Neural cell (in vitro differentiated cells): ENCODE measurements around the gene AHNAK2. TPM values are rescaled to one million over a fixed set of nuclear protein-coding genes. Genes with fewer than 3 reads are reported as not detected.

Experiments
- H2AFZ ChIP-seq: fragments of 200-600, 300-800 bp; sonication (generic), shearing (Covaris generic); 2 replicates; pipeline ENCODE4 v1.6.0; 2014; ENCODE audit warnings: low read depth, mild to moderate bottlenecking, antibody characterized with exemption, low read length, moderate library complexity
- H3F3A ChIP-seq: fragments of 200-600 bp; shearing (Covaris generic); 2 replicates; pipeline ENCODE4 v1.6.1; 2016; ENCODE audit warnings: mild to moderate bottlenecking, moderate library complexity, mixed read lengths, antibody characterized with exemption, low read length; ENCODE audit not compliant: insufficient read depth, poor library complexity, severe bottlenecking
- H3K27ac ChIP-seq: fragments of 200-600, 300-800 bp; sonication (generic), shearing (Covaris generic); 2 replicates; pipeline ENCODE4 v1.5.1; 2014; ENCODE audit warnings: mild to moderate bottlenecking, low read length, moderate library complexity
- H3K27me3 ChIP-seq: fragments of 300-800, 200-600 bp; sonication (generic), shearing (Covaris generic); 2 replicates; pipeline ENCODE4 v1.6.0; 2014; ENCODE audit warnings: mild to moderate bottlenecking, low read depth, low read length, moderate library complexity; ENCODE audit not compliant: insufficient read depth
- H3K36me3 ChIP-seq: fragments of 300-800, 200-600 bp; sonication (generic), shearing (Covaris generic); 2 replicates; pipeline ENCODE4 v1.5.1; 2014; ENCODE audit warnings: mild to moderate bottlenecking, antibody characterized with exemption, low read length, moderate library complexity; ENCODE audit not compliant: insufficient read depth
- H3K4me2 ChIP-seq: fragments of 300-800, 200-600 bp; sonication (generic), shearing (Covaris generic); 2 replicates; pipeline ENCODE4 v1.6.0; 2014; ENCODE audit warnings: mild to moderate bottlenecking, low read length
- H3K4me3 ChIP-seq: fragments of 300-800, 200-600 bp; sonication (generic), shearing (Covaris generic); 2 replicates; pipeline ENCODE4 v1.5.1; 2014; ENCODE audit warnings: mild to moderate bottlenecking, low read length, moderate library complexity
- H3K79me2 ChIP-seq: fragments of 200-600 bp; shearing (Covaris generic); replicated peaks from 2 replicates; pipeline ENCODE4 v1.6.0; 2014; ENCODE audit warnings: mild to moderate bottlenecking, low read length, moderate library complexity; ENCODE audit not compliant: insufficient read depth
- H3K9ac ChIP-seq: fragments of 300-800, 200-600 bp; sonication (generic), shearing (Covaris generic); 2 replicates; pipeline ENCODE4 v1.6.1; 2016; ENCODE audit warnings: mild to moderate bottlenecking, low read length, mixed read lengths
- H3K9me2 ChIP-seq: fragments of 200-600 bp; shearing (Covaris generic); 2 replicates; pipeline ENCODE4 v1.6.1; 2016; ENCODE audit warnings: mild to moderate bottlenecking, low read length, mixed read lengths; ENCODE audit not compliant: insufficient read depth
- H3K9me3 ChIP-seq: fragments of 200-600, 300-800 bp; sonication (generic), shearing (Covaris generic); 2 replicates; pipeline ENCODE4 v1.6.1; 2016; ENCODE audit warnings: mild to moderate bottlenecking, mixed run types, low read length, moderate library complexity, mixed read lengths
- H4K20me1 ChIP-seq: fragments of 200-600 bp; shearing (Covaris generic); 2 replicates; pipeline ENCODE4 v1.6.1; 2016; ENCODE audit warnings: mild to moderate bottlenecking, mixed run types; ENCODE audit not compliant: insufficient read depth
- EP300 ChIP-seq: fragments of 450-650 bp; conservative IDR thresholded peaks from 2 replicates; pipeline ENCODE4 v1.6.1; 2014; ENCODE audit warnings: antibody characterized with exemption, mild to moderate bottlenecking, moderate library complexity; ENCODE audit not compliant: poor library complexity, severe bottlenecking
- EZH2 ChIP-seq: fragments of 200-600, 300-800 bp; shearing (Covaris generic), sonication (generic); IDR thresholded peaks from 2 replicates; pipeline ENCODE4 v1.6.1; 2014; ENCODE audit warnings: antibody characterized with exemption, low read length, borderline replicate concordance, mild to moderate bottlenecking; ENCODE audit not compliant: insufficient read depth, poor library complexity, severe bottlenecking
- MXI1 ChIP-seq: fragments of 450-650 bp; conservative IDR thresholded peaks from 2 replicates; pipeline ENCODE4 v1.6.1; 2014; ENCODE audit warnings: antibody characterized with exemption, mild to moderate bottlenecking; ENCODE audit not compliant: poor library complexity, severe bottlenecking
- POLR2AphosphoS5 ChIP-seq: IDR thresholded peaks from 2 replicates; pipeline ENCODE4 v1.6.1; 2012
- RAD21 ChIP-seq: fragments of 450-650 bp; conservative IDR thresholded peaks from 2 replicates; pipeline ENCODE4 v1.6.1; 2014; ENCODE audit warnings: antibody characterized with exemption, mild to moderate bottlenecking, moderate library complexity
- REST ChIP-seq: IDR thresholded peaks from 2 replicates; pipeline ENCODE4 v1.6.1; 2012; ENCODE audit warnings: borderline replicate concordance
- SMC3 ChIP-seq: fragments of 450-650 bp; conservative IDR thresholded peaks from 2 replicates; pipeline ENCODE4 v1.6.1; 2014; ENCODE audit warnings: antibody characterized with exemption, mild to moderate bottlenecking, moderate library complexity; ENCODE audit not compliant: poor library complexity
- TAF1 ChIP-seq: IDR thresholded peaks from 2 replicates; pipeline ENCODE4 v1.6.1; 2012; ENCODE audit warnings: low read depth
- polyA plus RNA-seq: library from polyadenylated mRNA; depleted of rRNA; stranded (reverse); fragments of >200 nt; gene quantifications from 2 replicates; pipeline ENCODE4 v1.2.3, GENCODE V29; 2014
- TF ChIP-seq, protein P1 (sequence below): fragments of 450-650 bp; IDR thresholded peaks from 2 replicates; pipeline ENCODE4 v1.5.1; 2014; ENCODE audit warnings: antibody characterized with exemption, mild to moderate bottlenecking, moderate library complexity; ENCODE audit not compliant: poor library complexity, severe bottlenecking

The AHNAK2 gene
- polyA plus RNA-seq, 1 donor from 2014 or later: 1.4 TPM

DNA sequence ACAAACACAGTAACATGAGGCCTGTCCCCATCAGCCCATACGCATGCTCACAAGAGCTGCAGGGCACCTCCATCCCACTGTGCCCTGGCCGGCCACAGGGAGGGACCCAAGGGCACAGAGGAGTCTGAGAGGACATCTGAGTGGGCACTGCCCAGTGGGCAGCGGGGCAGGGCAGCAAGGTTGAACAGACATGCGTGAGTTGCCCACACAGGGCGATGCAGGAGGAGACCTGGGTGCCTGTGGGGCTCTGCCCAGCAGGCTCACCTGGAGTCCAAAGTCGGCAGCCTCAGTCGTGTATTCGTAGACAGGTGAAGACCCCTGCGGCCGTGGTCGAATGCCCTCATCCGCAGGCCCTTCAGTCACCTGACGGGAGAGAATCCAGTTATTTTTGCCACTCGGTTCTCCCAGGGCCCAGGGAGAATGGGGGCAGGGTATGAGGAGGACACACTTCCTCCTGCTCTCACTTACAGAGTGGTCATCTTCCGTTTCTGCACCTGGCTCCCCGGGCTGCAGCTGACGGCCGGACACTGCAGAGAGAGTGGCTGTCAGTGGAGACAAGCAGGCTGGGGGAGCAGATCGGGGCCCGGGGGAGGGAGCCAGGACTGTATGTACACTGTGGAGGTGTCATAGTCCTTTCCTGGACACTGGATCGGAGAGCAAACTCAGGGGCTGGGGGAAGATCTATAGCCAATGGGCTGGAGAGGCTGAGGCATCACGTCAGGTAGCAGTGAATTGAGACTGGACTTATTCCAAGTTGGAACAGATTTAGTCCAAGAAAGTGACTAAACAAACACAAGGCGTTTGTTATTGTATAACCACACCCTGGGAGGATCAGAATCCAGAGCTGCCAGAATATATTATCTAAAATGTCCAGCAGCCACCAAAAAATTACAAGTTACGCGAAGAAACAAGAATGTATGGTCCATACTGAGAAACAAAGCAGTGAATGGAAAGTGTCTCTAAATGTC, 20.7 kb downstream of the AHNAK2 start:
- Histone ChIP-seq H2AFZ (no peak overlapping the region), H3F3A (no peaks in the 10 kb centered on the region), H3K4me3 (no peak overlapping the region), H3K9ac (no peak overlapping the region), H3K9me2 (no peaks in the 10 kb centered on the region), H3K9me3 (no peaks in the 10 kb centered on the region), H3K36me3 (no peaks in the 10 kb centered on the region), H3K27ac (no peak overlapping the region), H3K27me3 (no peaks in the 10 kb centered on the region), H3K79me2 (no peaks in the 10 kb centered on the region), H4K20me1 (no peaks in the 10 kb centered on the region), H3K4me2 (no peak overlapping the region)
- no peak for TF ChIP-seq SMC3
- no peak for TF ChIP-seq MXI1
- no peak for TF ChIP-seq EZH2
- no peak for TF ChIP-seq POLR2AphosphoS5
- no peak for TF ChIP-seq RAD21
- no peak for TF ChIP-seq REST
- TF ChIP-seq EP300: no peak
- TF ChIP-seq TAF1: no peak
- TF ChIP-seq, protein P1, sequence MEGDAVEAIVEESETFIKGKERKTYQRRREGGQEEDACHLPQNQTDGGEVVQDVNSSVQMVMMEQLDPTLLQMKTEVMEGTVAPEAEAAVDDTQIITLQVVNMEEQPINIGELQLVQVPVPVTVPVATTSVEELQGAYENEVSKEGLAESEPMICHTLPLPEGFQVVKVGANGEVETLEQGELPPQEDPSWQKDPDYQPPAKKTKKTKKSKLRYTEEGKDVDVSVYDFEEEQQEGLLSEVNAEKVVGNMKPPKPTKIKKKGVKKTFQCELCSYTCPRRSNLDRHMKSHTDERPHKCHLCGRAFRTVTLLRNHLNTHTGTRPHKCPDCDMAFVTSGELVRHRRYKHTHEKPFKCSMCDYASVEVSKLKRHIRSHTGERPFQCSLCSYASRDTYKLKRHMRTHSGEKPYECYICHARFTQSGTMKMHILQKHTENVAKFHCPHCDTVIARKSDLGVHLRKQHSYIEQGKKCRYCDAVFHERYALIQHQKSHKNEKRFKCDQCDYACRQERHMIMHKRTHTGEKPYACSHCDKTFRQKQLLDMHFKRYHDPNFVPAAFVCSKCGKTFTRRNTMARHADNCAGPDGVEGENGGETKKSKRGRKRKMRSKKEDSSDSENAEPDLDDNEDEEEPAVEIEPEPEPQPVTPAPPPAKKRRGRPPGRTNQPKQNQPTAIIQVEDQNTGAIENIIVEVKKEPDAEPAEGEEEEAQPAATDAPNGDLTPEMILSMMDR: no peak

DNA sequence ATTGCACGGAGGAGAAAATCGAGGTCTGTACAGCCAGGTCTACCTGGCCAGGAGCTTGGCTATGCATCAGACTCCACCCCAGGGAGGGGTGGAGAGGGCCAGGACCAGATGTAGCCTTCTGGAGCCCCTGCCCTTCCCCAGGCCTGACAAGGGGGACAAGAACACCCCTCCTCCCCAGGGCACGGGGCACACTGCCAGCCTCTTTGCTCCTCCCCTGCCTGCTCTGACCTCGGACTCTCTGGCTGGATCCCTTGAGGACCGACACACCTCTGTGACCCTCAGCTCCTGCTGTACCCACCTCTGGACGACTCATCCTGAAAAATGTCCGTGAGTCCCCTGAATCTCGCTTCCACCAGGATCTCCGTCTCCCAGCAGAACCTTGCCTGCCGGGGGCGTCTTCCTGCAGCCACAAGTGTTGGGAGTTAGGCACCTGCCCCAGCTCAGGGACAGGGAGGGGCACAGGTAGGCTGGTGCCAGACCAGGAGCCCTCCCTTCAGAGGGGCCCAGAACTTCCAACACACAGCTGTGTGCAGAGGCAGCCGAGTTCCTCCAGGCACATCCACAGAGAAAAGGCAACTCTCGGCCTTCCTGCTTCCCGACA, 21.8 kb downstream of the AHNAK2 start:
- Histone ChIP-seq H3K4me3 (no peak overlapping the region), H2AFZ (no peak overlapping the region), H3K36me3 (no peaks in the 10 kb centered on the region), H3F3A (no peaks in the 10 kb centered on the region), H3K79me2 (no peaks in the 10 kb centered on the region), H3K9me2 (no peaks in the 10 kb centered on the region), H3K27ac (no peak overlapping the region), H4K20me1 (no peaks in the 10 kb centered on the region), H3K9me3 (no peaks in the 10 kb centered on the region), H3K27me3 (no peaks in the 10 kb centered on the region), H3K9ac (no peak overlapping the region), H3K4me2 (no peak overlapping the region)
- TF ChIP-seq SMC3 (no peak), REST (no peak), TAF1 (no peak), EZH2 (no peak), RAD21 (no peak), MXI1 (no peak), POLR2AphosphoS5 (no peak)
